Limb (tissue), 2 donors: Measurements from ENCODE around the gene NPY4R2.
"Not testable (repeated sequence)": the region's sequence is repeated elsewhere in the genome, so short reads cannot be mapped to it uniquely, and the experiment has no call there.

Source experiments
- DNase-seq, 2 donors: peaks; one replicate each; pipeline ENCODE4 v3.0.0-alpha.2; 2016; ENCODE audit errors: extremely low spot score in 2 of 2

The NPY4R2 gene, protein sequence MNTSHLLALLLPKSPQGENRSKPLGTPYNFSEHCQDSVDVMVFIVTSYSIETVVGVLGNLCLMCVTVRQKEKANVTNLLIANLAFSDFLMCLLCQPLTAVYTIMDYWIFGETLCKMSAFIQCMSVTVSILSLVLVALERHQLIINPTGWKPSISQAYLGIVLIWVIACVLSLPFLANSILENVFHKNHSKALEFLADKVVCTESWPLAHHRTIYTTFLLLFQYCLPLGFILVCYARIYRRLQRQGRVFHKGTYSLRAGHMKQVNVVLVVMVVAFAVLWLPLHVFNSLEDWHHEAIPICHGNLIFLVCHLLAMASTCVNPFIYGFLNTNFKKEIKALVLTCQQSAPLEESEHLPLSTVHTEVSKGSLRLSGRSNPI

DNA sequence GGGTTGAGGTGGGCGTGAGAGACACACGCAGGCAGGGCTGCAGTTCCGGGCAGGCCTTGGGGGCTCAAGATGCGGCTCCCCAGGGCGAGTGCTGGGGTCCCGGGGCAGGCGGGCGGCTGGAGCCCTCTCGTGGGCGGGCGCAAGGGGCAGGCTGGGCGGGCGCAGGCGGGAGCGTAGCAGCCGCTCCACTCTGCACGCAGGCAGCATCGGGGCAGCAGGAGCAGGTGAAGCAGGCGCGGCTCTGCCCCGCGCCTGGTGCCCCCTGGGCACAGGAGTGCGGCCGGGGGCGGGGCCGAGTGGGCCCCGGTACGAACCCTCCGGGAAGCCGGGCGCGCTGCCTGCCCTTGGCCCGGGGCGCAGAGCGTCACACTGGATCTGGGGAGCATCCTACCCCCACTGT is at the start of gene NPY4R2:
Gene NPY4R2 (plus strand): TSS at position 188 of the 400 bp plus-strand sequence. CDS start 3,326 bp downstream, outside the sequence.
- DNase-seq = not testable (repeated sequence)

GRCh38 chr10:47870887-47871286 is 47.6 kb upstream of the NPY4R2 start:
- DNase-seq = not testable (repeated sequence)

GRCh38 chr10:47871485-47872180 is 46.8 kb upstream of the NPY4R2 start:
- not testable (repeated sequence) for DNase-seq

- DNase-seq = not testable (repeated sequence)
Measured at GRCh38 chr10:47872236-47872635, 46.2 kb upstream of the NPY4R2 start.

DNA sequence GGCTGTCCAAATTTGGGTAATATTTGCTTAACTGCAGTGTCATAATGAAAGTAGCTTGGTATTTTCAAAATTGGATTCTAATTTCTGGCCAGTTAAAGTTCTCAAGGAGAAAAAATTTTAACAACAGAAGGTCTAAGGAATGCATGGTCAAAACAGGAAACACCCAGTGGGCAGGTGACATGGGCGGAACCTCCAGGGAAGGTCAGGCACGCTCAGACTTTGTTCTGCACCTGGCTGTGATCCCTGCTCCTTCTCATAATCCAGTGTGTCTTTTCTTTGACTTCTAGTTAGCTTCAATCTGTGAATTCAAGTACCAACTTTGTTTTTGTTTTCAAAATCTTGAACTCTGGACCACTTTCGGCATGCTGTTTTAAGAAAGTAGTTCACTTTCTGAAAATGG is 34.2 kb upstream of the NPY4R2 start:
- DNase-seq = not testable (repeated sequence)

- DNase-seq = not testable (repeated sequence)
Measured at GRCh38 chr10:47884934-47885333, 33.5 kb upstream of the NPY4R2 start.

DNA sequence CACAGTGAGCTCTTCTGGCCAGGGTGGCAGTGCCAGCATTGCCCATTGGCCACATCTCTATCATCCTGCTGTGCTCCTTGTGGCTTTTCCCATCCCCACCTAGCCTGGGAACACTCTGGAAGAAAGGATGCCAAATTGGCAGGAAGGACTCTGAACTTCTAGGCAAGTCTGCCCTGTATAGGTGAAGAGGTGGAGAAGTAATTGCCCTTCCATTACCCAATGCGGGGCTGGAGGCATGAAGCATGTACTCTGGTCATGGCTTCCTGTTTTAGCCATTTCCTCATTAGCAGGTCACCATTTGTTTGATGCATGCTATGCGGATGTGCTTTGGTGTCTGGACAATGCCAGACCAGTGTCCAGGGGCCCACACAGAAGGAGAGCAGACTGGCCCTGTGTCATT is 32.1 kb upstream of the NPY4R2 start:
- DNase-seq = not testable (repeated sequence)

DNA sequence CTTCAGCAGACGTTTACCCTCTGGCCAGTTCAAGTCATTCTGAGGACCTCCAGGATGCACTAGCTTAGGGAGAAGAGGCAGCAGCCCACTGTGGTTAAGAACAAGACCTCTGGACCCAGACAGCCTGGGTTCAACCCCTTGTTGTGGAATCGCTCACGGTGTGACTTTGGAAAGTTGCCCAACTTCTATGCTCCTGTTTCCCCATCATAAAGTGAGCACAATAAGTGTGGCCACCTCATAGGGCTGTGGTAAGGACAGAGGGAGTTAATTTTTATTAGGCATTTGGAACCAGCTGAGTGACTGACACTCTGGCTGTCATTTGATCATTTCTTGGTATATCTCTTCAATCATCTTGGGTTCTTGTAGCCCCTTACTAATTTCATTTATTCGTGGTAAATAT is 31.6 kb upstream of the NPY4R2 start:
- not testable (repeated sequence) for DNase-seq

DNA sequence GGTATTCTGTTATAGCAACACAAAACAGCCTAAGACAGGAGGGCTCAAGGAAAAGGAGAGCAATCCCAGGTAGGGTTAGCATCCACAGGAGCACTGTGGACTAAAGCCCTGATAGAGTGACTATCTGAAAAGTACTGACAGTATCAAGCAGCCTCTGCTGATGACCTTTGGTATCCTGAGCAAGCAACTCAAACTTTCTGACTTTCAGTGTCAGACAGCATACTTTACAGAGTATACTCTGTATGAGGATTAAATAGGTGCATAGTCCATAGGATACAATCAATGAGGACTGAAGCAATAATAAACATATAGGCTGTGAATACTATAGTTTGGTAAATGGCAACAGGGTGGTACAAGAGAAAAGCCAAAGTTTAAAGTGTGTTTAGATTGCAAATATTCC is 27.7 kb upstream of the NPY4R2 start:
- DNase-seq = not testable (repeated sequence)

DNA sequence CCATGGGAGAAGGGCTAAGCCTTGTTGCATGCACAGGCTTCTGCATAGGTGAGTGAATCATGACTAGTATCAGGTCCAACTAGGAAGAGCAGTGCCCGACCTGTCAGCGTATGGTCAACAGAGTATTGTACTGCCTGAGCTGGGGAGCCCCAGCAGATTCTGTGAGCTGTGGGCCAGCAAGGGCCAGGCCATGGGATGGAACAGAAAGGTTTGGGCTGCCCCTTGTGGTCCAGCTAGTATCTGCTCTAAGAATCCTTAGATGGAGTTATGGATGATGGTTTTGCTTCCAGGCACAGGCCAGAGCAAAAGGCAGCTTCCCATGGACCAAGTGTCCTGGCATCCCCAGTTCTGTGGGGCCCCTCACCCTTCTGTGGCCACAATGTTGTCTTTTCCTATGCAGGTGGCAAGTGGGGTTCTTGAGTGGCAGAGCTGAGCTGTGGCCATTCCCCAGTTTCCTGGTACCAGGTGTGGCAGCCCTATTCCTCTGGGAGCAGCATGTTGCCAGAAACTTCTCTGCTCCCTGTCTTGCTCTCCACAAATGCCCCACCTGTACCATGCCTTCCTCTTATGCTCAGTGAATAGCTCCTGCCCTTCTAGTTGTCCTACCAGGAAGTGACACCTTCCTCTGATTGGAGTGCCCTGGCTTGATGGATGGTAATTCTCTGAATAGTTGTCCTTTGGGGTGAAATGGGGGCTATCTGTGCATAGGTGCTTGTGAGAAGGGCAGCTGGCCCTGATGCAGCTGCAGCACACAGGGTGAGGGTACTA is 25.8 kb upstream of the NPY4R2 start:
- DNase-seq = not testable (repeated sequence)

DNA sequence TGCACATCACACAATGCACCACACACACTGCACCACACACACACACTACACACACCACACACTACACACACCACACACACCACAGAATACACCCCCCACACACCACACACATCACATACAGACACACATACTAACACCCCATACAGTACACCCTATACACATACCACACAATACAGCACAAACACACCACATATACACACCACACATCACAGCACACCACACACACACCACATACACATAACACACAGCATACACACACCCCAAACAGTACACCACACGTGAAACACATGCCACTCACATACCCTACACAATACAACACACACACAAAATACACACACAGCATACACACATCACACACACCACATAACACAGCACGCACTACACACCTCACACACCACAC is 23.9 kb upstream of the NPY4R2 start:
- not testable (repeated sequence) for DNase-seq

GRCh38 chr10:47897813-47898212 is 20.6 kb upstream of the NPY4R2 start:
- DNase-seq = not testable (repeated sequence)

- DNase-seq = not testable (repeated sequence)
Measured at GRCh38 chr10:47909333-47909732, 9.1 kb upstream of the NPY4R2 start.

- DNase-seq = not testable (repeated sequence)
Measured at GRCh38 chr10:47910486-47910885, 8.0 kb upstream of the NPY4R2 start.

- DNase-seq = not testable (repeated sequence)
Measured at GRCh38 chr10:47914052-47914451, 4.4 kb upstream of the NPY4R2 start.

GRCh38 chr10:47915849-47916548 is 2.5 kb upstream of the NPY4R2 start:
- not testable (repeated sequence) for DNase-seq

GRCh38 chr10:47920610-47921009 is 2.1 kb downstream of the NPY4R2 start:
- not testable (repeated sequence) for DNase-seq

DNA sequence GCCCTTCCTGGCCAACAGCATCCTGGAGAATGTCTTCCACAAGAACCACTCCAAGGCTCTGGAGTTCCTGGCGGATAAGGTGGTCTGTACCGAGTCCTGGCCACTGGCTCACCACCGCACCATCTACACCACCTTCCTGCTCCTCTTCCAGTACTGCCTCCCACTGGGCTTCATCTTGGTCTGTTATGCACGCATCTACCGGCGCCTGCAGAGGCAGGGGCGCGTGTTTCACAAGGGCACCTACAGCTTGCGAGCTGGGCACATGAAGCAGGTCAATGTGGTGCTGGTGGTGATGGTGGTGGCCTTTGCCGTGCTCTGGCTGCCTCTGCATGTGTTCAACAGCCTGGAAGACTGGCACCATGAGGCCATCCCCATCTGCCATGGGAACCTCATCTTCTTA is 4.0 kb downstream of the NPY4R2 start:
- not testable (repeated sequence) for DNase-seq

- not testable (repeated sequence) for DNase-seq
Measured at GRCh38 chr10:47924628-47925027, 6.2 kb downstream of the NPY4R2 start.

- not testable (repeated sequence) for DNase-seq
Measured at GRCh38 chr10:47927147-47927916, 8.9 kb downstream of the NPY4R2 start.
